ENCODE measurements around the gene NR1H2. TPM values are rescaled to one million over a fixed set of nuclear protein-coding genes. Genes with fewer than 3 reads are reported as not detected.

The NR1H2 gene
- total and polyA plus RNA-seq, 12 donors, result 64.0 to 125 (median 74.9) TPM

GRCh38 chr19:50427997-50428425 lies 51.8 kb downstream of the NR1H2 start:
- Histone ChIP-seq H3K4me3 (peak overlapping the region in 9 of 10 donors; percentile 3 to 39 (median 33)), H3K27me3 (peaks cover 0 to 29% (median 16%) of the 10 kb centered on the region in 7 donors), H3K4me1 (peaks cover 0 to 31% (median 20%) of the 10 kb centered on the region in 9 donors), H3K9me3 (no peaks in the 10 kb centered on the region), H3K36me3 (no peaks in the 10 kb centered on the region), H3K27ac (peak overlapping the region in 6 of 10 donors; percentile 21 to 88 (median 33))
- intact Hi-C loops (cut with DNase I), result no loop called here
- peak; percentile 80 to 85 for DNase-seq
- peak; percentile 37 to 82 (median 68) for ATAC-seq
- WGBS, 2 donors, result 3 to 7% methylated on average over 38 of the region's 38 CpGs
- no peak for TF ChIP-seq CTCF (IDR thresholded peaks at IDR 0.05)

GRCh38 chr19:50428772-50429463 lies 52.7 kb downstream of the NR1H2 start:
- Histone ChIP-seq H3K36me3 (no peaks in the 10 kb centered on the region), H3K27me3 (peaks cover 0 to 38% (median 14%) of the 10 kb centered on the region in 7 donors), H3K4me3 (no peak overlapping the region), H3K4me1 (peaks cover 0 to 31% (median 20%) of the 10 kb centered on the region in 9 donors), H3K27ac (peak overlapping the region in 1 of 10 donors; percentile 88), H3K9me3 (no peaks in the 10 kb centered on the region)
- no peak for ATAC-seq
- no peak for TF ChIP-seq CTCF (IDR thresholded peaks at IDR 0.05)
- 78 to 88% methylated on average over 7 of the region's 7 CpGs for WGBS, 2 donors
- no peak for DNase-seq
- intact Hi-C loops (cut with DNase I), result no loop called here

- Histone ChIP-seq H3K4me3 (peak overlapping the region in 9 of 10 donors; percentile 48 to 74 (median 67)), H3K27me3 (peaks cover 0 to 46% (median 14%) of the 10 kb centered on the region in 7 donors)
- no peak for ATAC-seq
These were observed 54.7 kb downstream of the NR1H2 start for GRCh38 chr19:50430888-50431342.

More at GRCh38 chr19:50430888-50431342, 54.7 kb downstream of the NR1H2 start:
- intact Hi-C loops (cut with DNase I), result no loop called here
- Histone ChIP-seq H3K4me1 (peaks cover 0 to 31% (median 20%) of the 10 kb centered on the region in 9 donors), H3K27ac (peak overlapping the region in 6 of 10 donors; percentile 60 to 92 (median 70)), H3K36me3 (no peaks in the 10 kb centered on the region), H3K9me3 (no peaks in the 10 kb centered on the region)
- whole genome bisulfite sequencing, 2 donors, result 18 to 29% methylated on average over 13 of the region's 13 CpGs
- no peak for TF ChIP-seq CTCF (IDR thresholded peaks at IDR 0.05)
- no peak for DNase-seq
